ENCODE data around the gene AFF2.

The AFF2 gene

DNA sequence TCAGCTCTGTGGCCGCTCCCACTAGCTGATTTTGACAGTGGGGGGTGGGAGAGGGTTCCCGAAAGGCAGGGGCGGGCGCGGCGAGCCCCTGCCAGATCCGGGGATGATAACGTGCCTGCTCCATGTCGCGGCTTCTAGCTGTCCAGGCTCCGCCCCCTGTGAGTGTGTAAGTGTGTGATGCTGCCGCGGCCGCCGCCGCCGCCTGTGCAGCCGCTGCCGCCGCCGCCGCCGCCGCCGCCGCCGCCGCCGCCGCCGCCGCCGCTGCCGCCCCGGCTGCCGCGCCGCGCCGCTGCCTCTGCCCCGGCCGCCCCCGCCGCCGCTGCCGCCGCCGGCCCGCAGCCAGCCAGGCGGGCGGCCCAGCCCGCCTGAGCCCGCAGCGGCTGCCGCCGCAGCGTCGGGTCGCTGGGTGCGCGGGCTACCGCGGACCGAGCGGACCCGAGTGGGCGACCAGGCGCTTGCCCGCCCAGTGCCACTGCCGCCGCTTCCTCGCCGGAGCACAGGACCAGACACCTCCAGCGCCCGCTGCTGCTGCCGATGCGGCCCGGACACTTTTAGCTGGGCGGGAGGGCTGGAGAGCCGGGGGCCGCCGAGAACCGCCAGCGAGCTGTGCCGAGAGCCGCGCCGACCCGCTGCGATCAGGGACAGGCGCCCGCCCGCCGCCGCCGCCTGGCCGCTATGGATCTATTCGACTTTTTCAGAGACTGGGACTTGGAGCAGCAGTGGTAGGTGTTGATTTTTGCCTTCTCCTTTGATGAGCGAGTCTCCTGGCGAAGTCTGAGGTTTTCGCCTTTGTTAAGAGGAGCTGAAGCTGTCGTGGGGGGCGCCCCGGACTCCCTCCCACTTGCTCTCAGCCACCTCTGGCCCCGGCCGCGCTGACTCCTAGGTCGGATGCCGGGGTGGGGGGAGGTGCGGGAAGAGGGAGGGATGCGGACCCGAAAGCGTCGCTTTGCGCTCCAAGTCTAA is at the start of gene AFF2:
AFF2 (plus strand) TSS at position 195 of the 963 bp plus-strand sequence; CDS start at position 676, 481 bp downstream.
- peak; percentile 6 to 27 for DNase-seq (ENCODE audit: low read depth in 1 of 2, low spot score in 1 of 2)

- no peak for DNase-seq (ENCODE audit: low read depth in 1 of 2, low spot score in 1 of 2)
Observed at GRCh38 chrX:148457279-148457678, 43.1 kb upstream of the AFF2 start.

DNA sequence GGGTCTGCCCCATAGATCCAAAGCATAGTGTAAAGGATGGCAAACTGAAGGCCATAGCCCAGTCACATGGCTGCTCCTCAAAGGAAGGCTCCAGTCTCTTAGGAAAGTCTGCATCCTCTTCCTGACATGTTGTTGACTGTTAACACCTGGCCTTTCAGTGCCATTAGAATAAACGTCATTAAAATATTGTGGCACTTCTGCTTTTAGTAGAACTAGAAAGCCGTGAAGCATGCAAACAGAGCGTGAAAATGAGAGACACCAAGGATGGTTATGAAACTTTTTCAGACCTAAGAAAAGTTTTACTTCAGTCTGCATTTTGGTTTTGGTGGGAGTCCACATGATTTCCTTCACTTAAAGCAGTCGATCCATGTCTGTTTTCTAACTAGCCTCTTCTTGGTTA is 41.1 kb upstream of the AFF2 start:
- no peak for DNase-seq (ENCODE audit: low read depth in 1 of 2, low spot score in 1 of 2)

DNA sequence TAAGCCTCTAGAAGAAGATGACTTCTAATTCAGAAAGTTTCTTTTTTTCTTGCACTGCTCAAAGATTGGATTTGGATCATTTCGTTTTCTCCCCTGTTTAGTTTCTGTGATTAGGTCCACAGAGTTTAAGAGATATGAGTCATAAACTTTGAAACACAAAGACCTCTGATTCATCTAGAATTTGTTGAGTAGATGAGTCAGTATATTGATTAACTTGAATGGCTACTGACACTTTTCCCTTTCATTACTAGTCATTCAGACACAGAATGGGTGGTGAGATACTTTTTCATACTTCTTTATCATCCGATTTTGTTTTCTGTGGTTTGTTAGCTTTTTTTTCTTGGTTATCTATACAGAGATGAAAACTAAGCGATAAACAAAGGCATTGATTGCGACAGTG is 34.1 kb upstream of the AFF2 start:
- DNase-seq (ENCODE audit: low read depth in 1 of 2, low spot score in 1 of 2): no peak

GRCh38 chrX:148470324-148470723 is 30.1 kb upstream of the AFF2 start:
- no peak for DNase-seq (ENCODE audit: low read depth in 1 of 2, low spot score in 1 of 2)

GRCh38 chrX:148474030-148474429 is 26.4 kb upstream of the AFF2 start:
- no peak for DNase-seq (ENCODE audit: low read depth in 1 of 2, low spot score in 1 of 2)

DNA sequence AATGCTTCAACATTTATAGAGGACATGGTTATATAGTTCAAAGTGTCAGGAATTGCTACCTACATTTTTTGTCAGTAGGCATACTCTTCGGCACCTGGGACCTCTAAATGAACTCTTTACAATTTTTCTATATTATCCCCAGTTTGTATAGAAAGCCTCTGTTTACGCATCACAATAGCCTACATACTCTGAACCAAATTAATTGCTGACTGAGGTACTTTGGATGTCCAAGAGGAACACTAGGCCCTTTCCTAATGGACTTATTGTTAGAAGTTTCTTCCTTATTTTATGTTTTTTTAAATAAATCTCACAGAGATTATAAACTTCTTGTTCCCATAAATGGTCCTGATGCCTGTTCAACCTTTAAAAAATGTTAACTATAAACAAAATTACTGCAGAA is 8.4 kb upstream of the AFF2 start:
- no peak for DNase-seq (ENCODE audit: low read depth in 1 of 2, low spot score in 1 of 2)

DNA sequence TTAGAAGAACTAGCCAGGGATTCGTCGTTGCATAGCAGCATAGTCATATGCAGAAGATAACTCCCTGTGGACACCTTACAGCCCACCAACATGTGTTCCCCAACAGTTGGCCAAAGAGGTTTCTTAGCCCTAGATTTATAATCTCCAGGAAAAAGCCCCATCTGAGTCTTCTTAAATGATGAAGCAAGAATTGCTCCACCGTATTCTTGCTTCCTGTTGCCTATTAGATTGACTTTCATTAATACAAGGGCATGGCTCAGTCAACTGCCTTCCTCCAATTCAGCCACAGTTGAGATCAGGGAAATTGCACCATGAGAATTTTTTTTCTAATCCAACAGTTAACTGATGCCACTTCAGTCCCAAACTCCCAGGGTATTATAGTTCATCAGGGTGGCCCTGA is 5.2 kb upstream of the AFF2 start:
- no peak for DNase-seq (ENCODE audit: low read depth in 1 of 2, low spot score in 1 of 2)

GRCh38 chrX:148498067-148498466 is 2.4 kb upstream of the AFF2 start:
- DNase-seq (ENCODE audit: low read depth in 1 of 2, low spot score in 1 of 2): no peak

- no peak for DNase-seq (ENCODE audit: low read depth in 1 of 2, low spot score in 1 of 2)
Observed at GRCh38 chrX:148499638-148500422, 587 bp upstream of the AFF2 start.

GRCh38 chrX:148501386-148502066 is 1.1 kb downstream of the AFF2 start:
- DNase-seq (ENCODE audit: low read depth in 1 of 2, low spot score in 1 of 2): no peak

GRCh38 chrX:148504506-148504905 is 4.1 kb downstream of the AFF2 start:
- no peak for DNase-seq (ENCODE audit: low read depth in 1 of 2, low spot score in 1 of 2)

DNA sequence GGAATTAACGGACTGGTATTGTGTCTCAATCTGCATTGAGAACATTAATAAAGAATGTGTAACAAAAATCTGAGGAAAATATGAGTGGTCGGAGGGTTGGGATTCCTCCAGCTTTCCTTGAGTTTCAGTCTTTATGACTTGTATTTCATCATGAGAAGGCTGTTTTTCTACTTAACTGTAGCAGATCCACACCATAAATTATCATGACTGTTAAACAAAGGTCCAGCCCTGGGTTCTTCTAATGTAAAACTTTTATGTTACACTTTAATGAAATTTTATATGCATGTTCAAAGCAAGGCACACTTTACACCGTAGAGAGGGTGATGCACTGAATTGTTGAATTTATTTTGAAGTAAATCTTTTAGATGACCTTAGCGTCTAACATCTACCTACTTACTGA is 7.0 kb downstream of the AFF2 start:
- DNase-seq (ENCODE audit: low read depth in 1 of 2, low spot score in 1 of 2): no peak

GRCh38 chrX:148512453-148512852 is 12.0 kb downstream of the AFF2 start:
- DNase-seq (ENCODE audit: low read depth in 1 of 2, low spot score in 1 of 2): no peak

GRCh38 chrX:148513661-148514060 is 13.2 kb downstream of the AFF2 start:
- DNase-seq (ENCODE audit: low read depth in 1 of 2, low spot score in 1 of 2): no peak

- no peak for DNase-seq (ENCODE audit: low read depth in 1 of 2, low spot score in 1 of 2)
Observed at GRCh38 chrX:148517176-148517575, 16.8 kb downstream of the AFF2 start.

GRCh38 chrX:148522006-148522405 is 21.6 kb downstream of the AFF2 start:
- no peak for DNase-seq (ENCODE audit: low read depth in 1 of 2, low spot score in 1 of 2)

DNA sequence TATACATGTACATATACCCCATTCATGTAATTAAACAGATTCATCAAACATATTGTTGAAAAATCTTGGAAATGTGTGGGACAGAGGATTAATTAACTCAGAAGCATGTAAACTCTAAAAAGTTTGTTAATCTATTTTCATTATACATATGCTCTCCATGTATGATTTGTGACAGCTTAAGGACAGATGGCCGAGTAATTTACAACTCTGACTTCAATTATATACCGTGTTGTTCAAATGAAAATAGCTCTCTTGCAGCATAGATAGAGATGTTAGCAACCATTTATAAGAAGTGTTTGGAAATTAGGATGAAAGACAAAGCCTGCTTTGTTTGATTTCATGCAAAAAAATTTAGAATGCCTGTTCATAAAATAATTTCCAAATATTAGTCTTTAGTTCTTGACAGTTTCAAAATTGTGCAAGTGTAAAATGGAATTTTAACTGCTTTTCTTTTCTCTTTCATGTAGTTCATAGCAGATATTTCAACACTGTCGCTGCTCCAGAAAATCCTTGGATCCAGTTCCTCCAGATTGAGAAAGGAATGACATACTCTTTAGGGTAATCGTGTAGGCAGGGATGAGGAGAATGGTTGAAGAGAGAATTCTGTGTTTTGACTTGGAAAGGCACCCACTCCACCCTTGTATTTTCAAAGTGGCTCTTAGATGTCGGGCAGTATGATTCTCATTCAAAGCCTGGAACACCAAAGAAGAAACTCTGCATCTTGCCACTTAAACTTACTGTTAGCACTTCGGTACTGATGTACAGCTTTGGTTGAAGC is 23.1 kb downstream of the AFF2 start:
- DNase-seq (ENCODE audit: low read depth in 1 of 2, low spot score in 1 of 2): no peak

GRCh38 chrX:148530464-148531077 is 30.2 kb downstream of the AFF2 start:
- DNase-seq (ENCODE audit: low read depth in 1 of 2, low spot score in 1 of 2): no peak

GRCh38 chrX:148534291-148534690 is 33.9 kb downstream of the AFF2 start:
- no peak for DNase-seq (ENCODE audit: low read depth in 1 of 2, low spot score in 1 of 2)

Measured in activated CD4-positive, alpha-beta T cell treated with anti-CD3 and anti-CD28 coated beads, Interleukin-2, amount 50 U/mL, for 24 hours (primary cell).